Measurements from ENCODE around the gene ZNF385A. TPM values are rescaled to one million over a fixed set of nuclear protein-coding genes. Genes with fewer than 3 reads are reported as not detected.

Gene ZNF385A
- total and polyA plus RNA-seq, 2 experiments from 2014 or later: 10.9 to 21.7 TPM

DNA sequence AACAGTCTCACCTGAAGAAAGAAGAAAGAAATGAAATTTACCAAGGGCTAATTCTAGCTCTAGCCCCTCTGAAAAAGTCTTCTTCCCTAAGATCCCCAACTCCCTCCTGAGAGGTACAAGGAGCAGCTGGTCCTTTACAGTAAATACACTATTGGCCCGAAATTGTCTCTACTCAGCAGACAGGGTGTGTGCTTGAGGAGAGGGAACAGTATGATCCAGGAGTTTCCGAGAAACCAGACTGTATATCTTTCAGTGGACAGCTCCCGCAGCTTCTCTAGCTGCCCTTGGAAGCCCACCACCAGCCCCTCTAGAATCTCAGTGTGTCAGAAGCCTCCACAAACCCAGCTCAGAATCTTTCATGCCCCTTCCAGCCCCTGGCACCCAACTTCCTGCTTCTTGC, 28.3 kb downstream of the ZNF385A start:
- Mint-ChIP-seq H3K4me3 (peak overlapping the region; percentile 42; the same call in 1 of the 3 replicates), H3K9me3 (no peaks in the 10 kb centered on the region; the same call in 2 of the 3 replicates), H3K27ac (peak overlapping the region; percentile 79; the same call in 1 of the 2 replicates), H3K4me1 (peaks cover 34% of the 10 kb centered on the region), H3K36me3 (ENCODE audit: low read depth) (no peaks in the 10 kb centered on the region; the same call in 2 of the 3 replicates), H3K27me3 (ENCODE audit: insufficient read depth, low read depth, poor library complexity) (peaks cover 37% of the 10 kb centered on the region)
- ATAC-seq (no peak), DNase-seq (ENCODE audit: low spot score) (no peak)
- H3K4me1 ChIP-seq (ENCODE audit: insufficient read depth): peaks cover 74% of the 10 kb centered on the region
- H3K4me2 ChIP-seq: peak overlapping the region; percentile 95
- peaks cover 8% of the 10 kb centered on the region; the same call in 1 of the 2 replicates for H3K27me3 ChIP-seq (ENCODE audit: insufficient read depth)
- H4K20me1 ChIP-seq (replicated peaks; ENCODE audit: insufficient read depth): no peaks in the 10 kb centered on the region
- H2AFZ ChIP-seq: no peak overlapping the region
- peak overlapping the region; percentile 82 for H3K27ac ChIP-seq (ENCODE audit: low read depth)
- TF ChIP-seq ZNF114 (CRISPR knock-in tag; IDR thresholded peaks at IDR 0.05) (no peak), STAT1 (IDR thresholded peaks at IDR 0.05; ENCODE audit: unreplicated experiment) (no peak), CREB1 (CRISPR knock-in tag; IDR thresholded peaks at IDR 0.05; ENCODE audit: low read depth) (no peak), POLR2AphosphoS5 (IDR thresholded peaks at IDR 0.05; ENCODE audit: low read depth) (no peak), ZNF331 (CRISPR knock-in tag; IDR thresholded peaks at IDR 0.05; ENCODE audit: low read depth) (no peak), EZH2 (IDR thresholded peaks at IDR 0.05; ENCODE audit: low read depth, unreplicated experiment) (no peak), JUNB (IDR thresholded peaks at IDR 0.05; ENCODE audit: unreplicated experiment) (no peak), EZH2phosphoT487 (IDR thresholded peaks at IDR 0.05; ENCODE audit: unreplicated experiment) (no peak)
- TF ChIP-seq, protein P1, sequence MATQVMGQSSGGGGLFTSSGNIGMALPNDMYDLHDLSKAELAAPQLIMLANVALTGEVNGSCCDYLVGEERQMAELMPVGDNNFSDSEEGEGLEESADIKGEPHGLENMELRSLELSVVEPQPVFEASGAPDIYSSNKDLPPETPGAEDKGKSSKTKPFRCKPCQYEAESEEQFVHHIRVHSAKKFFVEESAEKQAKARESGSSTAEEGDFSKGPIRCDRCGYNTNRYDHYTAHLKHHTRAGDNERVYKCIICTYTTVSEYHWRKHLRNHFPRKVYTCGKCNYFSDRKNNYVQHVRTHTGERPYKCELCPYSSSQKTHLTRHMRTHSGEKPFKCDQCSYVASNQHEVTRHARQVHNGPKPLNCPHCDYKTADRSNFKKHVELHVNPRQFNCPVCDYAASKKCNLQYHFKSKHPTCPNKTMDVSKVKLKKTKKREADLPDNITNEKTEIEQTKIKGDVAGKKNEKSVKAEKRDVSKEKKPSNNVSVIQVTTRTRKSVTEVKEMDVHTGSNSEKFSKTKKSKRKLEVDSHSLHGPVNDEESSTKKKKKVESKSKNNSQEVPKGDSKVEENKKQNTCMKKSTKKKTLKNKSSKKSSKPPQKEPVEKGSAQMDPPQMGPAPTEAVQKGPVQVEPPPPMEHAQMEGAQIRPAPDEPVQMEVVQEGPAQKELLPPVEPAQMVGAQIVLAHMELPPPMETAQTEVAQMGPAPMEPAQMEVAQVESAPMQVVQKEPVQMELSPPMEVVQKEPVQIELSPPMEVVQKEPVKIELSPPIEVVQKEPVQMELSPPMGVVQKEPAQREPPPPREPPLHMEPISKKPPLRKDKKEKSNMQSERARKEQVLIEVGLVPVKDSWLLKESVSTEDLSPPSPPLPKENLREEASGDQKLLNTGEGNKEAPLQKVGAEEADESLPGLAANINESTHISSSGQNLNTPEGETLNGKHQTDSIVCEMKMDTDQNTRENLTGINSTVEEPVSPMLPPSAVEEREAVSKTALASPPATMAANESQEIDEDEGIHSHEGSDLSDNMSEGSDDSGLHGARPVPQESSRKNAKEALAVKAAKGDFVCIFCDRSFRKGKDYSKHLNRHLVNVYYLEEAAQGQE (IDR thresholded peaks at IDR 0.05; ENCODE audit: unreplicated experiment): no peak
- TF ChIP-seq, protein P2, sequence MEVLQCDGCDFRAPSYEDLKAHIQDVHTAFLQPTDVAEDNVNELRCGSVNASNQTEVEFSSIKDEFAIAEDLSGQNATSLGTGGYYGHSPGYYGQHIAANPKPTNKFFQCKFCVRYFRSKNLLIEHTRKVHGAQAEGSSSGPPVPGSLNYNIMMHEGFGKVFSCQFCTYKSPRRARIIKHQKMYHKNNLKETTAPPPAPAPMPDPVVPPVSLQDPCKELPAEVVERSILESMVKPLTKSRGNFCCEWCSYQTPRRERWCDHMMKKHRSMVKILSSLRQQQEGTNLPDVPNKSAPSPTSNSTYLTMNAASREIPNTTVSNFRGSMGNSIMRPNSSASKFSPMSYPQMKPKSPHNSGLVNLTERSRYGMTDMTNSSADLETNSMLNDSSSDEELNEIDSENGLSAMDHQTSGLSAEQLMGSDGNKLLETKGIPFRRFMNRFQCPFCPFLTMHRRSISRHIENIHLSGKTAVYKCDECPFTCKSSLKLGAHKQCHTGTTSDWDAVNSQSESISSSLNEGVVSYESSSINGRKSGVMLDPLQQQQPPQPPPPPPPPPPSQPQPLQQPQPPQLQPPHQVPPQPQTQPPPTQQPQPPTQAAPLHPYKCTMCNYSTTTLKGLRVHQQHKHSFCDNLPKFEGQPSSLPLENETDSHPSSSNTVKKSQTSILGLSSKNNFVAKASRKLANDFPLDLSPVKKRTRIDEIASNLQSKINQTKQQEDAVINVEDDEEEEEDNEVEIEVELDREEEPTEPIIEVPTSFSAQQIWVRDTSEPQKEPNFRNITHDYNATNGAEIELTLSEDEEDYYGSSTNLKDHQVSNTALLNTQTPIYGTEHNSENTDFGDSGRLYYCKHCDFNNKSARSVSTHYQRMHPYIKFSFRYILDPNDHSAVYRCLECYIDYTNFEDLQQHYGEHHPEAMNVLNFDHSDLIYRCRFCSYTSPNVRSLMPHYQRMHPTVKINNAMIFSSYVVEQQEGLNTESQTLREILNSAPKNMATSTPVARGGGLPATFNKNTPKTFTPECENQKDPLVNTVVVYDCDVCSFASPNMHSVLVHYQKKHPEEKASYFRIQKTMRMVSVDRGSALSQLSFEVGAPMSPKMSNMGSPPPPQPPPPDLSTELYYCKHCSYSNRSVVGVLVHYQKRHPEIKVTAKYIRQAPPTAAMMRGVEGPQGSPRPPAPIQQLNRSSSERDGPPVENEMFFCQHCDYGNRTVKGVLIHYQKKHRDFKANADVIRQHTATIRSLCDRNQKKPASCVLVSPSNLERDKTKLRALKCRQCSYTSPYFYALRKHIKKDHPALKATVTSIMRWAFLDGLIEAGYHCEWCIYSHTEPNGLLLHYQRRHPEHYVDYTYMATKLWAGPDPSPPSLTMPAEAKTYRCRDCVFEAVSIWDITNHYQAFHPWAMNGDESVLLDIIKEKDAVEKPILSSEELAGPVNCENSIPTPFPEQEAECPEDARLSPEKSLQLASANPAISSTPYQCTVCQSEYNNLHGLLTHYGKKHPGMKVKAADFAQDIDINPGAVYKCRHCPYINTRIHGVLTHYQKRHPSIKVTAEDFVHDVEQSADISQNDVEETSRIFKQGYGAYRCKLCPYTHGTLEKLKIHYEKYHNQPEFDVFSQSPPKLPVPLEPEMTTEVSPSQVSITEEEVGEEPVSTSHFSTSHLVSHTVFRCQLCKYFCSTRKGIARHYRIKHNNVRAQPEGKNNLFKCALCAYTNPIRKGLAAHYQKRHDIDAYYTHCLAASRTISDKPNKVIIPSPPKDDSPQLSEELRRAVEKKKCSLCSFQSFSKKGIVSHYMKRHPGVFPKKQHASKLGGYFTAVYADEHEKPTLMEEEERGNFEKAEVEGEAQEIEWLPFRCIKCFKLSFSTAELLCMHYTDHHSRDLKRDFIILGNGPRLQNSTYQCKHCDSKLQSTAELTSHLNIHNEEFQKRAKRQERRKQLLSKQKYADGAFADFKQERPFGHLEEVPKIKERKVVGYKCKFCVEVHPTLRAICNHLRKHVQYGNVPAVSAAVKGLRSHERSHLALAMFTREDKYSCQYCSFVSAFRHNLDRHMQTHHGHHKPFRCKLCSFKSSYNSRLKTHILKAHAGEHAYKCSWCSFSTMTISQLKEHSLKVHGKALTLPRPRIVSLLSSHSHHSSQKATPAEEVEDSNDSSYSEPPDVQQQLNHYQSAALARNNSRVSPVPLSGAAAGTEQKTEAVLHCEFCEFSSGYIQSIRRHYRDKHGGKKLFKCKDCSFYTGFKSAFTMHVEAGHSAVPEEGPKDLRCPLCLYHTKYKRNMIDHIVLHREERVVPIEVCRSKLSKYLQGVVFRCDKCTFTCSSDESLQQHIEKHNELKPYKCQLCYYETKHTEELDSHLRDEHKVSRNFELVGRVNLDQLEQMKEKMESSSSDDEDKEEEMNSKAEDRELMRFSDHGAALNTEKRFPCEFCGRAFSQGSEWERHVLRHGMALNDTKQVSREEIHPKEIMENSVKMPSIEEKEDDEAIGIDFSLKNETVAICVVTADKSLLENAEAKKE (CRISPR knock-in tag; IDR thresholded peaks at IDR 0.05): no peak
- TF ChIP-seq, protein P3, sequence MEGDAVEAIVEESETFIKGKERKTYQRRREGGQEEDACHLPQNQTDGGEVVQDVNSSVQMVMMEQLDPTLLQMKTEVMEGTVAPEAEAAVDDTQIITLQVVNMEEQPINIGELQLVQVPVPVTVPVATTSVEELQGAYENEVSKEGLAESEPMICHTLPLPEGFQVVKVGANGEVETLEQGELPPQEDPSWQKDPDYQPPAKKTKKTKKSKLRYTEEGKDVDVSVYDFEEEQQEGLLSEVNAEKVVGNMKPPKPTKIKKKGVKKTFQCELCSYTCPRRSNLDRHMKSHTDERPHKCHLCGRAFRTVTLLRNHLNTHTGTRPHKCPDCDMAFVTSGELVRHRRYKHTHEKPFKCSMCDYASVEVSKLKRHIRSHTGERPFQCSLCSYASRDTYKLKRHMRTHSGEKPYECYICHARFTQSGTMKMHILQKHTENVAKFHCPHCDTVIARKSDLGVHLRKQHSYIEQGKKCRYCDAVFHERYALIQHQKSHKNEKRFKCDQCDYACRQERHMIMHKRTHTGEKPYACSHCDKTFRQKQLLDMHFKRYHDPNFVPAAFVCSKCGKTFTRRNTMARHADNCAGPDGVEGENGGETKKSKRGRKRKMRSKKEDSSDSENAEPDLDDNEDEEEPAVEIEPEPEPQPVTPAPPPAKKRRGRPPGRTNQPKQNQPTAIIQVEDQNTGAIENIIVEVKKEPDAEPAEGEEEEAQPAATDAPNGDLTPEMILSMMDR (conservative IDR thresholded peaks at IDR 0.05; ENCODE audit: low read depth in 2 of 2): no peak
- no peaks in the 10 kb centered on the region; the same call in 1 of the 2 replicates for H3K79me2 ChIP-seq (replicated peaks; ENCODE audit: insufficient read depth)
- H3K9me2 ChIP-seq (ENCODE audit: insufficient read depth): no peaks in the 10 kb centered on the region
- peaks cover 24% of the 10 kb centered on the region for H3F3A ChIP-seq (replicated peaks; ENCODE audit: low read depth)
- H3K36me3 ChIP-seq (ENCODE audit: insufficient read depth): no peaks in the 10 kb centered on the region
- H3K4me3 ChIP-seq: peak overlapping the region; percentile 75
